Caco-2 (cell line): ENCODE data around the gene SETX. TPM values are rescaled to one million over a fixed set of nuclear protein-coding genes. Genes with fewer than 3 reads are reported as not detected.

ENCODE experiments used
- BruUV-seq: library from RNA; stranded (reverse); fragments of 400-500 nt; replicated peaks from 2 replicates; lab custom pipeline; 2021; lab: Mats Ljungman, UMichigan
- CTCF ChIA-PET: fragments of 300-600 bp; sonication (Branson Sonifier 250); formaldehyde crosslinking; loops from one replicate; lab custom pipeline; 2022; ENCODE audit warnings: antibody characterized with exemption; lab: Charles Lee
- POLR2A ChIA-PET: fragments of 300-600 bp; sonication (Branson Sonifier 250); formaldehyde crosslinking; loops from one replicate; lab custom pipeline; 2022; ENCODE audit warnings: antibody characterized with exemption; lab: Charles Lee
- DNase-seq, 2 experiments: peaks; one replicate each; pipeline versions ENCODE4 v3.0.0 to v3.0.0-alpha.2; 2020 to 2022
- H3K27me3 ChIP-seq: replicated peaks from 2 replicates; pipeline ENCODE4 v1.6.0; 2011; ENCODE audit warnings: low read length; ENCODE audit not compliant: control insufficient read depth, insufficient read depth
- H3K36me3 ChIP-seq: 2 replicates; pipeline ENCODE4 v1.5.1; 2011; ENCODE audit warnings: low read length; ENCODE audit not compliant: control insufficient read depth, insufficient read depth
- H3K4me1 ChIP-seq: fragments of 250-450 bp; sonication (Bioruptor Pico); 2 replicates; pipeline ENCODE4 v1.5.1; 2020; ENCODE audit warnings: mild to moderate bottlenecking
- H3K4me3 ChIP-seq: 2 replicates; pipeline ENCODE4 v1.5.1; 2011; ENCODE audit warnings: low read depth, mild to moderate bottlenecking, control low read depth, low read length
- H3K9me3 ChIP-seq: fragments of 250-450 bp; sonication (Bioruptor Pico); 2 replicates; pipeline ENCODE4 v1.5.1; 2020; ENCODE audit warnings: mild to moderate bottlenecking, moderate library complexity
- H3K27ac Mint-ChIP-seq: one replicate; pipeline ENCODE4 v1.8.0; 2022; ENCODE audit warnings: mixed read lengths; ENCODE audit not compliant: unreplicated experiment
- H3K27me3 Mint-ChIP-seq: one replicate; pipeline ENCODE4 v1.8.0; 2022; ENCODE audit warnings: mixed read lengths; ENCODE audit not compliant: insufficient read depth, unreplicated experiment
- H3K36me3 Mint-ChIP-seq: one replicate; pipeline ENCODE4 v1.8.0; 2022; ENCODE audit warnings: mild to moderate bottlenecking, mixed read lengths; ENCODE audit not compliant: insufficient read depth, unreplicated experiment
- H3K4me1 Mint-ChIP-seq: one replicate; pipeline ENCODE4 v1.8.0; 2022; ENCODE audit warnings: low read depth, mixed read lengths; ENCODE audit not compliant: unreplicated experiment
- H3K4me3 Mint-ChIP-seq: one replicate; pipeline ENCODE4 v1.8.0; 2022; ENCODE audit warnings: mild to moderate bottlenecking, moderate library complexity, mixed read lengths; ENCODE audit not compliant: unreplicated experiment
- H3K9me3 Mint-ChIP-seq: one replicate; pipeline ENCODE4 v1.8.0; 2022; ENCODE audit warnings: mixed read lengths; ENCODE audit not compliant: unreplicated experiment
- intact Hi-C: fragments of 100-400 bp; cut with micrococcal nuclease; formaldehyde crosslinking; loops from one replicate; pipeline ENCODE4 v1.10.0; 2022; ENCODE audit not compliant: unreplicated experiment
- total RNA-seq: library from RNA; stranded (reverse); gene quantifications from 2 replicates; pipeline ENCODE4 v1.2.3, GENCODE V29; 2022
- TF ChIP-seq, protein P1 (sequence below), 2 experiments: fragments of 200-600 bp in 1 of 2; IDR thresholded peaks; 1 replicate in 1 of 2; 2 replicates in 1 of 2; pipeline versions ENCODE4 v1.5.1 to v1.8.0; 2011 to 2022; ENCODE audit warnings: antibody characterized with exemption in 1 of 2, control low read depth in 1 of 2, inconsistent platforms in 1 of 2, low read depth in 1 of 2, low read length in 1 of 2, mild to moderate bottlenecking in 1 of 2, moderate library complexity in 1 of 2; ENCODE audit not compliant: insufficient read depth in 1 of 2, severe bottlenecking in 1 of 2, unreplicated experiment in 1 of 2

Gene SETX
- total RNA-seq, 1 experiment from 2014 or later: 31.1 TPM

DNA sequence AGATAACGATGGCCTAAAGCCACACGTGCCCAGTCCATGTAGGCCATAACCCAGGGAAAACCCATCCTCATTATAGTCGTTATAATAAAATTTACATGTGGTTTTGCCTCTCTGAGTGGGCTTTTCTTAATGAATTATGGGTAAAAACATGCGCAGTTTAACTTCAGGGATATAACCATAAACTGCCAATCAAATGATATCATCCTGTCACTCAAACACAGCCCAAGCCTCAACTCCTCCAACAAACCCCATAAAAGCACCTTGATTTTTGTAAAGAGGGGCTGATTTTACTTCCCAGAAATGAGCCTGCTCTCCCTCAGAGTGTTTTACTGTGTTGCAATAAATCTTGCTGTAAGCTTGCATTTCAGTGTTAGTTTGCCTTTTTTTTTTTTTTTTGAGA is 15.8 kb upstream of the SETX start:
- Mint-ChIP-seq H3K9me3 (no peaks in the 10 kb centered on the region), H3K27ac (no peak overlapping the region), H3K36me3 (peaks cover 6% of the 10 kb centered on the region), H3K27me3 (no peaks in the 10 kb centered on the region), H3K4me1 (no peaks in the 10 kb centered on the region), H3K4me3 (no peak overlapping the region)
- Histone ChIP-seq H3K9me3 (no peaks in the 10 kb centered on the region), H3K27me3 (no peaks in the 10 kb centered on the region), H3K4me3 (no peak overlapping the region), H3K36me3 (no peaks in the 10 kb centered on the region), H3K4me1 (no peaks in the 10 kb centered on the region)
- ChIA-PET CTCF (no interaction called here), POLR2A (no interaction called here)
- TF ChIP-seq, protein P1, sequence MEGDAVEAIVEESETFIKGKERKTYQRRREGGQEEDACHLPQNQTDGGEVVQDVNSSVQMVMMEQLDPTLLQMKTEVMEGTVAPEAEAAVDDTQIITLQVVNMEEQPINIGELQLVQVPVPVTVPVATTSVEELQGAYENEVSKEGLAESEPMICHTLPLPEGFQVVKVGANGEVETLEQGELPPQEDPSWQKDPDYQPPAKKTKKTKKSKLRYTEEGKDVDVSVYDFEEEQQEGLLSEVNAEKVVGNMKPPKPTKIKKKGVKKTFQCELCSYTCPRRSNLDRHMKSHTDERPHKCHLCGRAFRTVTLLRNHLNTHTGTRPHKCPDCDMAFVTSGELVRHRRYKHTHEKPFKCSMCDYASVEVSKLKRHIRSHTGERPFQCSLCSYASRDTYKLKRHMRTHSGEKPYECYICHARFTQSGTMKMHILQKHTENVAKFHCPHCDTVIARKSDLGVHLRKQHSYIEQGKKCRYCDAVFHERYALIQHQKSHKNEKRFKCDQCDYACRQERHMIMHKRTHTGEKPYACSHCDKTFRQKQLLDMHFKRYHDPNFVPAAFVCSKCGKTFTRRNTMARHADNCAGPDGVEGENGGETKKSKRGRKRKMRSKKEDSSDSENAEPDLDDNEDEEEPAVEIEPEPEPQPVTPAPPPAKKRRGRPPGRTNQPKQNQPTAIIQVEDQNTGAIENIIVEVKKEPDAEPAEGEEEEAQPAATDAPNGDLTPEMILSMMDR (IDR thresholded peaks at IDR 0.05; ENCODE audit: insufficient read depth in 1 of 2, low read depth in 1 of 2, low read length in 1 of 2, severe bottlenecking in 1 of 2, unreplicated experiment in 1 of 2): no peak
- BruUV-seq: no TSS peak
- no peak for DNase-seq
- intact Hi-C loops: no loop called here

DNA sequence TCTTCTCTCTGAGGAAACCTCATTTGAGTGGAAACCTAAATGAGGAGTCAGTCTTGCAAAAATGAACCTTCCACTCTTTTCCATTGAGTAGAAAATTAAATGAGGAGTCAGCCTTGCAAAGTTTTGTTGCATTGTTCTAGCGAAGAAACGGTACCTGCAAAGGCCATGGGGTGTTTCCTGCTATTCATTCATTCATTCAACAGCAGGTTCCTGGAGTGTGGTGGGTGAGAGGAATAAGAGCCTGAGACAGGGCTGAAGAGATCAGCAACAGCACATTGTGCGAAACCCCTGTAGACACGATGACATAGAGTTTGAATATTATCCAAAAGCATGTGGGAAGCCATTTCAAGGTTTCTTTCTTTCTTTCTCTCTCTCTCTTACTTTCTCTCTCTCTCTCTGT is 14.6 kb upstream of the SETX start:
- no peaks in the 10 kb centered on the region for H3K27me3 Mint-ChIP-seq
- ChIA-PET POLR2A (no interaction called here), CTCF (no interaction called here)
- no peaks in the 10 kb centered on the region for H3K36me3 Mint-ChIP-seq
- no peak for DNase-seq
- no peaks in the 10 kb centered on the region for H3K9me3 ChIP-seq
- H3K27ac Mint-ChIP-seq: no peak overlapping the region
- H3K4me3 Mint-ChIP-seq: no peak overlapping the region
- intact Hi-C loops: no loop called here
- H3K36me3 ChIP-seq: no peaks in the 10 kb centered on the region
- no peaks in the 10 kb centered on the region for H3K4me1 ChIP-seq
- H3K4me3 ChIP-seq: no peak overlapping the region
- H3K9me3 Mint-ChIP-seq: no peaks in the 10 kb centered on the region
- H3K27me3 ChIP-seq: no peaks in the 10 kb centered on the region
- BruUV-seq: no TSS peak
- TF ChIP-seq, protein P1 (IDR thresholded peaks at IDR 0.05; ENCODE audit: insufficient read depth in 1 of 2, low read depth in 1 of 2, low read length in 1 of 2, severe bottlenecking in 1 of 2, unreplicated experiment in 1 of 2): no peak
- H3K4me1 Mint-ChIP-seq: no peaks in the 10 kb centered on the region

DNA sequence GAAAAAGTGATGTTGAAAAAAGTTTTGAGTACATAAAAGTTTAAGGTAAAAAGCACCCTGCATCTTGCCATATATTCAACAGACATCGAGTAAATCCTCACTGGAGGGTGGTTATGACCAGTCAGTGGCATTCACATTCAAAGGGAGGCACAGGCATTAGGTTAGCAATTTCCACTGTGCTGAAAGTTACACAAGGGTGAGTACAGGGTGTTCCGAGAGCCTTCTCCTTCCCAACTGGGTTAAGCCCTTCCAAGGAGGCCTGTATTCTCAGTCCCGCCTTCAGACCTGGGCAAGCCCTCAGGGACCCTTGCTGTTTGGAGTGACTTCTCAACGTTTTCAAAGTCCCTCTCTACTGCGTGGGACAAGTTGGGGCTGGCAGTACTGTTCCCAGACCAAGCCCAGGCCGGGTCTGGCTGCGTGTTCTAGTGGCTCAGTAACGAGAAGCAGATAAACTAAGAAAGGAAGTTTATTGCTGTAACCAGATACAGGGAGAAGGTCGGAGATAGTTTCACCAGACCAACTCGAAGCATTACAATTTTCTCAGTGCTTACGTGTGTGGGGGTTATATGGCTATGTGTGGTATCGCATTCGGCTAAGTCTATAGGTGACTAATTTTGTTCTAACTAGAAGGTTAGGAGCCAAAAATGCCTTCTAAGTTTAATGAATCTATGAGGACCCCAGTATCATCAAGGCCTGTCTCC is 13.0 kb upstream of the SETX start:
- Histone ChIP-seq H3K9me3 (no peaks in the 10 kb centered on the region), H3K4me3 (no peak overlapping the region), H3K36me3 (no peaks in the 10 kb centered on the region), H3K4me1 (no peaks in the 10 kb centered on the region), H3K27me3 (no peaks in the 10 kb centered on the region)
- Mint-ChIP-seq H3K4me3 (no peak overlapping the region), H3K36me3 (no peaks in the 10 kb centered on the region), H3K9me3 (no peaks in the 10 kb centered on the region), H3K27me3 (no peaks in the 10 kb centered on the region), H3K27ac (no peak overlapping the region), H3K4me1 (no peaks in the 10 kb centered on the region)
- DNase-seq: no peak
- intact Hi-C loops: no loop called here
- ChIA-PET CTCF (no interaction called here), POLR2A (no interaction called here)
- TF ChIP-seq, protein P1 (IDR thresholded peaks at IDR 0.05; ENCODE audit: insufficient read depth in 1 of 2, low read depth in 1 of 2, low read length in 1 of 2, severe bottlenecking in 1 of 2, unreplicated experiment in 1 of 2): no peak
- BruUV-seq: no TSS peak
